T-helper 1 cell treated with Interleukin-12 subunit alpha and Interleukin-12 subunit beta and Interleukin-4 antibody, amounts not matched to agents 30 μg/mL and 1 μg/mL, for 36 hours (primary cell): Measurements from ENCODE around the gene KNDC1.

ENCODE experiments used
- H3K27ac Mint-ChIP-seq: one replicate; pipeline ENCODE4 v1.8.0; 2021; ENCODE audit warnings: mild to moderate bottlenecking, mixed read lengths
- H3K27me3 Mint-ChIP-seq: one replicate; pipeline ENCODE4 v1.8.0; 2021; ENCODE audit warnings: low read depth, mixed read lengths
- H3K36me3 Mint-ChIP-seq: one replicate; pipeline ENCODE4 v1.8.0; 2021; ENCODE audit warnings: low read depth, mixed read lengths
- H3K4me1 Mint-ChIP-seq: one replicate; pipeline ENCODE4 v1.8.0; 2021; ENCODE audit warnings: low read depth, mixed read lengths
- H3K4me3 Mint-ChIP-seq: one replicate; pipeline ENCODE4 v1.8.0; 2021; ENCODE audit warnings: mild to moderate bottlenecking, moderate library complexity, mixed read lengths
- H3K9me3 Mint-ChIP-seq: one replicate; pipeline ENCODE4 v1.8.0; 2021; ENCODE audit warnings: mixed read lengths

The KNDC1 gene

GRCh38 chr10:133189726-133190125, 29.7 kb downstream of the KNDC1 start:
- Mint-ChIP-seq H3K36me3 (no peaks in the 10 kb centered on the region), H3K4me3 (no peak overlapping the region), H3K27me3 (no peaks in the 10 kb centered on the region), H3K27ac (no peak overlapping the region), H3K4me1 (no peaks in the 10 kb centered on the region), H3K9me3 (no peaks in the 10 kb centered on the region)

- H3K4me1 Mint-ChIP-seq, result no peaks in the 10 kb centered on the region
- no peaks in the 10 kb centered on the region for H3K36me3 Mint-ChIP-seq
- H3K4me3 Mint-ChIP-seq, result no peak overlapping the region
- H3K9me3 Mint-ChIP-seq, result no peaks in the 10 kb centered on the region
- no peak overlapping the region for H3K27ac Mint-ChIP-seq
- no peaks in the 10 kb centered on the region for H3K27me3 Mint-ChIP-seq
These were observed 30.2 kb downstream of the KNDC1 start for GRCh38 chr10:133190225-133190624.

GRCh38 chr10:133191651-133192050, 31.6 kb downstream of the KNDC1 start:
- Mint-ChIP-seq H3K9me3 (no peaks in the 10 kb centered on the region), H3K36me3 (no peaks in the 10 kb centered on the region), H3K4me1 (no peaks in the 10 kb centered on the region), H3K27ac (no peak overlapping the region), H3K27me3 (no peaks in the 10 kb centered on the region), H3K4me3 (no peak overlapping the region)

GRCh38 chr10:133194151-133194550, 34.1 kb downstream of the KNDC1 start:
- H3K36me3 Mint-ChIP-seq, result no peaks in the 10 kb centered on the region
- H3K4me3 Mint-ChIP-seq, result no peak overlapping the region
- no peaks in the 10 kb centered on the region for H3K4me1 Mint-ChIP-seq
- H3K27ac Mint-ChIP-seq, result no peak overlapping the region
- no peaks in the 10 kb centered on the region for H3K27me3 Mint-ChIP-seq
- H3K9me3 Mint-ChIP-seq, result no peaks in the 10 kb centered on the region

GRCh38 chr10:133195096-133195495, 35.1 kb downstream of the KNDC1 start:
- no peak overlapping the region for H3K4me3 Mint-ChIP-seq
- no peaks in the 10 kb centered on the region for H3K4me1 Mint-ChIP-seq
- no peaks in the 10 kb centered on the region for H3K36me3 Mint-ChIP-seq
- H3K27me3 Mint-ChIP-seq, result no peaks in the 10 kb centered on the region
- no peak overlapping the region for H3K27ac Mint-ChIP-seq
- no peaks in the 10 kb centered on the region for H3K9me3 Mint-ChIP-seq

GRCh38 chr10:133195611-133196010, 35.6 kb downstream of the KNDC1 start:
- no peaks in the 10 kb centered on the region for H3K9me3 Mint-ChIP-seq
- no peaks in the 10 kb centered on the region for H3K4me1 Mint-ChIP-seq
- no peak overlapping the region for H3K27ac Mint-ChIP-seq
- no peaks in the 10 kb centered on the region for H3K27me3 Mint-ChIP-seq
- H3K36me3 Mint-ChIP-seq, result no peaks in the 10 kb centered on the region
- no peak overlapping the region for H3K4me3 Mint-ChIP-seq

GRCh38 chr10:133196221-133196915, 36.3 kb downstream of the KNDC1 start:
- H3K27me3 Mint-ChIP-seq, result no peaks in the 10 kb centered on the region
- H3K27ac Mint-ChIP-seq, result no peak overlapping the region

GRCh38 chr10:133196936-133197758, 37.1 kb downstream of the KNDC1 start:
- no peak overlapping the region for H3K27ac Mint-ChIP-seq

More at GRCh38 chr10:133196221-133196915, 36.3 kb downstream of the KNDC1 start:
- H3K36me3 Mint-ChIP-seq, result no peaks in the 10 kb centered on the region
- no peak overlapping the region for H3K4me3 Mint-ChIP-seq
- no peaks in the 10 kb centered on the region for H3K4me1 Mint-ChIP-seq
- no peaks in the 10 kb centered on the region for H3K9me3 Mint-ChIP-seq

GRCh38 chr10:133197786-133198185, 37.8 kb downstream of the KNDC1 start:
- no peak overlapping the region for H3K27ac Mint-ChIP-seq
- H3K27me3 Mint-ChIP-seq, result no peaks in the 10 kb centered on the region
- H3K4me1 Mint-ChIP-seq, result no peaks in the 10 kb centered on the region
- no peaks in the 10 kb centered on the region for H3K36me3 Mint-ChIP-seq
- H3K4me3 Mint-ChIP-seq, result no peak overlapping the region
- H3K9me3 Mint-ChIP-seq, result no peaks in the 10 kb centered on the region

More at GRCh38 chr10:133196936-133197758, 37.1 kb downstream of the KNDC1 start:
- Mint-ChIP-seq H3K9me3 (no peaks in the 10 kb centered on the region), H3K4me3 (no peak overlapping the region), H3K27me3 (no peaks in the 10 kb centered on the region), H3K4me1 (no peaks in the 10 kb centered on the region), H3K36me3 (no peaks in the 10 kb centered on the region)

GRCh38 chr10:133198206-133198605, 38.2 kb downstream of the KNDC1 start:
- Mint-ChIP-seq H3K27me3 (no peaks in the 10 kb centered on the region), H3K4me1 (no peaks in the 10 kb centered on the region), H3K36me3 (no peaks in the 10 kb centered on the region), H3K9me3 (no peaks in the 10 kb centered on the region), H3K4me3 (no peak overlapping the region), H3K27ac (no peak overlapping the region)

GRCh38 chr10:133198621-133199487, 38.8 kb downstream of the KNDC1 start:
- H3K4me1 Mint-ChIP-seq, result no peaks in the 10 kb centered on the region
- H3K27ac Mint-ChIP-seq, result no peak overlapping the region
- H3K4me3 Mint-ChIP-seq, result no peak overlapping the region
- H3K9me3 Mint-ChIP-seq, result no peaks in the 10 kb centered on the region
- H3K27me3 Mint-ChIP-seq, result no peaks in the 10 kb centered on the region
- no peaks in the 10 kb centered on the region for H3K36me3 Mint-ChIP-seq

GRCh38 chr10:133199488-133199885, 39.5 kb downstream of the KNDC1 start:
- Mint-ChIP-seq H3K4me1 (no peaks in the 10 kb centered on the region), H3K27ac (no peak overlapping the region), H3K9me3 (no peaks in the 10 kb centered on the region), H3K4me3 (no peak overlapping the region), H3K27me3 (no peaks in the 10 kb centered on the region), H3K36me3 (no peaks in the 10 kb centered on the region)

GRCh38 chr10:133199992-133200611, 40.1 kb downstream of the KNDC1 start:
- H3K27me3 Mint-ChIP-seq, result no peaks in the 10 kb centered on the region
- H3K4me1 Mint-ChIP-seq, result no peaks in the 10 kb centered on the region
- H3K9me3 Mint-ChIP-seq, result no peaks in the 10 kb centered on the region
- no peak overlapping the region for H3K27ac Mint-ChIP-seq
- no peak overlapping the region for H3K4me3 Mint-ChIP-seq
- no peaks in the 10 kb centered on the region for H3K36me3 Mint-ChIP-seq

- Mint-ChIP-seq H3K36me3 (no peaks in the 10 kb centered on the region), H3K4me3 (no peak overlapping the region), H3K9me3 (no peaks in the 10 kb centered on the region), H3K4me1 (no peaks in the 10 kb centered on the region), H3K27ac (no peak overlapping the region), H3K27me3 (no peaks in the 10 kb centered on the region)
These were observed 40.6 kb downstream of the KNDC1 start for GRCh38 chr10:133200621-133201031.
